ENCODE measurements around the gene PRKCB. TPM values are rescaled to one million over a fixed set of nuclear protein-coding genes. Genes with fewer than 3 reads are reported as not detected.

Gene PRKCB
- total RNA-seq, 4 donors from 2014 or later: 0.29 to 9.5 (median 2.9) TPM

GRCh38 chr16:23900480-23901177, 64.8 kb downstream of the PRKCB start:
- Histone ChIP-seq H3K4me3 (no peak overlapping the region), H3K27me3 (no peaks in the 10 kb centered on the region), H3K4me1 (no peaks in the 10 kb centered on the region), H3K27ac (no peak overlapping the region), H3K9me3 (no peaks in the 10 kb centered on the region), H3K36me3 (no peaks in the 10 kb centered on the region)
- TF ChIP-seq, protein P1, sequence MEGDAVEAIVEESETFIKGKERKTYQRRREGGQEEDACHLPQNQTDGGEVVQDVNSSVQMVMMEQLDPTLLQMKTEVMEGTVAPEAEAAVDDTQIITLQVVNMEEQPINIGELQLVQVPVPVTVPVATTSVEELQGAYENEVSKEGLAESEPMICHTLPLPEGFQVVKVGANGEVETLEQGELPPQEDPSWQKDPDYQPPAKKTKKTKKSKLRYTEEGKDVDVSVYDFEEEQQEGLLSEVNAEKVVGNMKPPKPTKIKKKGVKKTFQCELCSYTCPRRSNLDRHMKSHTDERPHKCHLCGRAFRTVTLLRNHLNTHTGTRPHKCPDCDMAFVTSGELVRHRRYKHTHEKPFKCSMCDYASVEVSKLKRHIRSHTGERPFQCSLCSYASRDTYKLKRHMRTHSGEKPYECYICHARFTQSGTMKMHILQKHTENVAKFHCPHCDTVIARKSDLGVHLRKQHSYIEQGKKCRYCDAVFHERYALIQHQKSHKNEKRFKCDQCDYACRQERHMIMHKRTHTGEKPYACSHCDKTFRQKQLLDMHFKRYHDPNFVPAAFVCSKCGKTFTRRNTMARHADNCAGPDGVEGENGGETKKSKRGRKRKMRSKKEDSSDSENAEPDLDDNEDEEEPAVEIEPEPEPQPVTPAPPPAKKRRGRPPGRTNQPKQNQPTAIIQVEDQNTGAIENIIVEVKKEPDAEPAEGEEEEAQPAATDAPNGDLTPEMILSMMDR (IDR thresholded peaks at IDR 0.05): no peak
- TF ChIP-seq POLR2A (IDR thresholded peaks at IDR 0.05): no peak
- no peak for DNase-seq
- intact Hi-C loops (cut with DNase I; ENCODE audit: low total_unique reads): no loop called here

GRCh38 chr16:23901178-23902033, 65.6 kb downstream of the PRKCB start:
- DNase-seq: no peak
- Histone ChIP-seq H3K4me3 (no peak overlapping the region), H3K36me3 (no peaks in the 10 kb centered on the region), H3K9me3 (no peaks in the 10 kb centered on the region), H3K27me3 (no peaks in the 10 kb centered on the region), H3K27ac (no peak overlapping the region), H3K4me1 (no peaks in the 10 kb centered on the region)
- intact Hi-C loops (cut with DNase I; ENCODE audit: low total_unique reads): no loop called here
- TF ChIP-seq POLR2A (IDR thresholded peaks at IDR 0.05): no peak
- TF ChIP-seq, protein P1 (IDR thresholded peaks at IDR 0.05): no peak

DNA sequence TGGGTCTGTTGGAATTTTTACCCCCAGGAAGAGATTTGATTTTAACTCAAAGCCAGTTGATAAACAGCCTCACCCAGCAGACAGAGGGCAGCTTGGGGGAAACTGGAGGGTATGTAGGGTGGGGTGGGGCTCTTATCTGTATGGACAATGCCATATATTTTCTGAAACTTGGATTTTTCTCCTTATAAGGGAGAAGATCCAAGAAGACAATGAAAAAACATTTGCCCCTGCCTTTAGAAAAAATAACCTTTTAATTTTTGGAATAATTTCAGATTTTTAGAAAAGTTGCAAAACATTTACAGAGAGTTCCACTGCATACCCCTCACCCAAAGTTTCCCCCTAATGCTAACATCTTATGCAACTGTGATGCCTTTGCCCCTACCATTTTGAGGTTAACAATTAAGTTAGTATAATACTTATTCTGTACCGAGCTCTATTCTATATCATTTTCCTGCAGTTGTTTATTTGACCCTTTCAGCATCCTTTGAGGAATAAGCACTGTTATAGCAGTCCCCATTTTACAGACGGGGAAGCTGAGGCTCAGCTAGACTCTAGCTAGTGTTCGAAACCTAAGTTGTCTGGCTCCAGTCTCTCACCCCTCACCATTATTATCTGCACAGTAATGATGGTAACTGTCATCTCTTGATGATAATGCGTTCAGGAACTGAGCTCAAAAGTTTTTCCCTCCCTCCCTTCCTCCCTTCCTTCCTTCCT, 66.4 kb downstream of the PRKCB start:
- no peak for DNase-seq
- no peaks in the 10 kb centered on the region for H3K36me3 ChIP-seq
- intact Hi-C loops (cut with DNase I; ENCODE audit: low total_unique reads): no loop called here
- no peak overlapping the region for H3K4me3 ChIP-seq
- H3K9me3 ChIP-seq: no peaks in the 10 kb centered on the region
- TF ChIP-seq, protein P1 (IDR thresholded peaks at IDR 0.05): no peak
- no peak for TF ChIP-seq POLR2A (IDR thresholded peaks at IDR 0.05)
- no peaks in the 10 kb centered on the region for H3K4me1 ChIP-seq
- no peaks in the 10 kb centered on the region for H3K27me3 ChIP-seq
- H3K27ac ChIP-seq: no peak overlapping the region

DNA sequence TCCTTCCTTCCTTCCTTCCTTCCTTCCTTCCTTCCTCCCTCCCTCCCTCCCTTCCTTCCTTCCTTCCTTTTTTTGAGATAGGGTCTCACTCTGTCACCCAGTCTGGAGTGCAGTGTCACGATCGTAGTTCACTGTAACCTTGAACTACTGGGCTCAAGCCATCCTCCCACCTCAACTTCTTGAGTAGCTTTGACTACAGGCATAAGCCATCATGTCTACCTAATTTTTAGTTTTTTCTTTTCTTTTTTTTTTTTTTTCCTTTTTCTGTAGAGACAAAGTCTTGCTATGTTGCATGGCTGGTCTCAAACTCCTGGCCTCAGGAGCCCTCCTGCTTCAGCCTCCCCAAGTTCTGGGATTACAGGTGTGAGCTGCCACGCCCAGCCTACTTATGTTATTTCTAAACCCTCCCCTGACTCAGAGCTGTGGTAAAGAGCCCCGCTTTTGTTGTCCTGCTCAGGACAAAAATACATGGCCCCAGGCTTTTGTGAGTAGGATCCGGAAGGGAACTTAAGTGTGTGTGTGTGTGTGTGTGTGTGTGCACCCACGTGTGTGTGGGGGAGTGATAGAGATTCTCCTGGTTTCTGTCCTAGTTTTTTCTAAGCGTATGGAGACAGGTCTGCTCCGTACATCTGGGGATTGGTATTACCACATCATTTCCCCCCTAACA, 67.1 kb downstream of the PRKCB start:
- no peak overlapping the region for H3K27ac ChIP-seq
- TF ChIP-seq, protein P1 (IDR thresholded peaks at IDR 0.05): no peak
- no peak for TF ChIP-seq POLR2A (IDR thresholded peaks at IDR 0.05)
- intact Hi-C loops (cut with DNase I; ENCODE audit: low total_unique reads): no loop called here
- H3K36me3 ChIP-seq: no peaks in the 10 kb centered on the region
- no peaks in the 10 kb centered on the region for H3K9me3 ChIP-seq
- H3K4me3 ChIP-seq: no peak overlapping the region
- H3K27me3 ChIP-seq: no peaks in the 10 kb centered on the region
- no peaks in the 10 kb centered on the region for H3K4me1 ChIP-seq
- no peak for DNase-seq
